ENCODE measurements around the gene KDR.

The KDR gene

GRCh38 chr4:55123791-55124190, 1.6 kb downstream of the KDR start:
- Histone ChIP-seq H3K27me3 (ENCODE audit: insufficient read depth, low read length) (no peaks in the 10 kb centered on the region), H3K9me2 (ENCODE audit: low read depth, low read length) (no peaks in the 10 kb centered on the region), H3K9me3 (ENCODE audit: low read length) (no peaks in the 10 kb centered on the region), H3K4me1 (ENCODE audit: insufficient read depth, low read length, severe bottlenecking) (no peaks in the 10 kb centered on the region), H3K36me3 (ENCODE audit: insufficient read depth, low read length) (no peaks in the 10 kb centered on the region), H3K79me2 (ENCODE audit: insufficient read depth, low read length) (no peaks in the 10 kb centered on the region), H3K9ac (ENCODE audit: low read length) (no peak overlapping the region), H3F3A (ENCODE audit: insufficient read depth, low read length) (no peaks in the 10 kb centered on the region), H4K20me1 (ENCODE audit: insufficient read depth, low read length) (no peaks in the 10 kb centered on the region), H2AFZ (ENCODE audit: low read length) (no peak overlapping the region), H3K4me3 (ENCODE audit: low read depth, low read length, poor library complexity, severe bottlenecking) (no peak overlapping the region), H3K4me2 (ENCODE audit: low read length) (no peak overlapping the region), H3K27ac (ENCODE audit: low read depth, low read length, poor library complexity, severe bottlenecking) (no peak overlapping the region)
- TF ChIP-seq EZH2 (IDR thresholded peaks at IDR 0.05; ENCODE audit: borderline replicate concordance, low read length) = no peak
- TF ChIP-seq, protein P1, sequence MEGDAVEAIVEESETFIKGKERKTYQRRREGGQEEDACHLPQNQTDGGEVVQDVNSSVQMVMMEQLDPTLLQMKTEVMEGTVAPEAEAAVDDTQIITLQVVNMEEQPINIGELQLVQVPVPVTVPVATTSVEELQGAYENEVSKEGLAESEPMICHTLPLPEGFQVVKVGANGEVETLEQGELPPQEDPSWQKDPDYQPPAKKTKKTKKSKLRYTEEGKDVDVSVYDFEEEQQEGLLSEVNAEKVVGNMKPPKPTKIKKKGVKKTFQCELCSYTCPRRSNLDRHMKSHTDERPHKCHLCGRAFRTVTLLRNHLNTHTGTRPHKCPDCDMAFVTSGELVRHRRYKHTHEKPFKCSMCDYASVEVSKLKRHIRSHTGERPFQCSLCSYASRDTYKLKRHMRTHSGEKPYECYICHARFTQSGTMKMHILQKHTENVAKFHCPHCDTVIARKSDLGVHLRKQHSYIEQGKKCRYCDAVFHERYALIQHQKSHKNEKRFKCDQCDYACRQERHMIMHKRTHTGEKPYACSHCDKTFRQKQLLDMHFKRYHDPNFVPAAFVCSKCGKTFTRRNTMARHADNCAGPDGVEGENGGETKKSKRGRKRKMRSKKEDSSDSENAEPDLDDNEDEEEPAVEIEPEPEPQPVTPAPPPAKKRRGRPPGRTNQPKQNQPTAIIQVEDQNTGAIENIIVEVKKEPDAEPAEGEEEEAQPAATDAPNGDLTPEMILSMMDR (IDR thresholded peaks at IDR 0.05; ENCODE audit: low read length) = no peak

GRCh38 chr4:55122235-55122634, 3.2 kb downstream of the KDR start:
- H3K9me2 ChIP-seq (ENCODE audit: low read depth, low read length) = no peaks in the 10 kb centered on the region
- no peak for TF ChIP-seq EZH2 (IDR thresholded peaks at IDR 0.05; ENCODE audit: borderline replicate concordance, low read length)
- TF ChIP-seq, protein P1 (IDR thresholded peaks at IDR 0.05; ENCODE audit: low read length) = no peak
- H3K4me3 ChIP-seq (ENCODE audit: low read depth, low read length, poor library complexity, severe bottlenecking) = no peak overlapping the region
- no peak overlapping the region for H3K27ac ChIP-seq (ENCODE audit: low read depth, low read length, poor library complexity, severe bottlenecking)
- H3K4me1 ChIP-seq (ENCODE audit: insufficient read depth, low read length, severe bottlenecking) = no peaks in the 10 kb centered on the region
- no peaks in the 10 kb centered on the region for H3K27me3 ChIP-seq (ENCODE audit: insufficient read depth, low read length)
- H3K36me3 ChIP-seq (ENCODE audit: insufficient read depth, low read length) = no peaks in the 10 kb centered on the region
- no peak overlapping the region for H3K9ac ChIP-seq (ENCODE audit: low read length)
- no peaks in the 10 kb centered on the region for H3K9me3 ChIP-seq (ENCODE audit: low read length)
- no peaks in the 10 kb centered on the region for H3K79me2 ChIP-seq (ENCODE audit: insufficient read depth, low read length)
- H4K20me1 ChIP-seq (ENCODE audit: insufficient read depth, low read length) = no peaks in the 10 kb centered on the region
- H3K4me2 ChIP-seq (ENCODE audit: low read length) = no peak overlapping the region
- H3F3A ChIP-seq (ENCODE audit: insufficient read depth, low read length) = no peaks in the 10 kb centered on the region
- no peak overlapping the region for H2AFZ ChIP-seq (ENCODE audit: low read length)

DNA sequence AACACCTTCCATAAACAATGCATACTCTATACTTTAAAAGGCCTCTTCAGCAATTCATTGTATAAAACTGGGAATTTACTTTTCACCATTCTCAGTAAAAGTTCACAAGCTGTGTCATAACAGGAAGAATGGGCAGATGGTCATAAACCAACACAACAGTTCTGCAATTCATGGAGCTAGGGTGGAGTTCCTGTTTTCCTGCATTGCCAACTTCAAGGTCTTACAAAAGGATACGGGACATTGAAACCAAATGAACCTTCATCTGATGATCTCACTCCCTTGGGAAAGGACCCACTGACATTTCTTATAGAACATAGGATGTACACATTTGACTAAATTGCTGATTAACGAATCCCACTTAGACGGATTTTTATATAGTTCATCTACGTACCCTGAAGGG, 4.1 kb downstream of the KDR start:
- Histone ChIP-seq H3K4me3 (ENCODE audit: low read depth, low read length, poor library complexity, severe bottlenecking) (no peak overlapping the region), H3K27me3 (ENCODE audit: insufficient read depth, low read length) (no peaks in the 10 kb centered on the region), H3K79me2 (ENCODE audit: insufficient read depth, low read length) (no peaks in the 10 kb centered on the region), H3K9me3 (ENCODE audit: low read length) (no peaks in the 10 kb centered on the region), H4K20me1 (ENCODE audit: insufficient read depth, low read length) (no peaks in the 10 kb centered on the region), H3K9me2 (ENCODE audit: low read depth, low read length) (no peaks in the 10 kb centered on the region), H2AFZ (ENCODE audit: low read length) (no peak overlapping the region), H3K4me2 (ENCODE audit: low read length) (no peak overlapping the region), H3K4me1 (ENCODE audit: insufficient read depth, low read length, severe bottlenecking) (no peaks in the 10 kb centered on the region), H3K9ac (ENCODE audit: low read length) (no peak overlapping the region), H3K36me3 (ENCODE audit: insufficient read depth, low read length) (no peaks in the 10 kb centered on the region), H3F3A (ENCODE audit: insufficient read depth, low read length) (no peaks in the 10 kb centered on the region), H3K27ac (ENCODE audit: low read depth, low read length, poor library complexity, severe bottlenecking) (no peak overlapping the region)
- TF ChIP-seq, protein P1 (IDR thresholded peaks at IDR 0.05; ENCODE audit: low read length) = no peak
- TF ChIP-seq EZH2 (IDR thresholded peaks at IDR 0.05; ENCODE audit: borderline replicate concordance, low read length) = no peak

Measured in OCI-LY1 (cell line).